Activated CD8-positive, alpha-beta memory T cell treated with anti-CD3 and anti-CD28 coated beads for 1 hour (primary cell): ENCODE results near the gene KCTD8.
"Not testable (repeated sequence)": the region's sequence is repeated elsewhere in the genome, so short reads cannot be mapped to it uniquely, and the experiment has no call there.

ENCODE experiments used
- DNase-seq, 2 donors: peaks; one replicate each; pipeline ENCODE4 v3.0.0-alpha.2; 2020; ENCODE audit warnings: low read depth in 1 of 2; ENCODE audit errors: extremely low read depth in 1 of 2

KCTD8 gene

DNA sequence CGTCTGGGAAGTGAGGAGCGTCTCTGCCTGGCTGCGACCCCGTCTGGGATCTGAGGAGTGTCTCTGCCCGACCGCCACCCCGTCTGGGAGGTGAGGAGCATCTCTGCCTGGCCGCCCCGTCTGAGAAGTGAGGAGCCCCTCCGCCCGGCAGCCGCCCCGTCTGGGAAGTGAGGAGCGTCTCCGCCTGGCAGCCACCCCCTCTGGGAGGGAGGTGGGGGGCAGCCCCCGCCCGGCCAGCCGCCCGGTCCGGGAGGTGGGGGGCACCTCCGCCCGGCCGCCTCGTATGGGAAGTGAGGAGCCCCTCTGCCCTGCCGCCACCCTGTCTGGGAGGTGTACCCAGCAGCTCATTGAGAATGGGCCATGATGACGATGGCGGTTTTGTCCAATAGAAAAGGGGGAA, 280.8 kb downstream of the KCTD8 start:
- not testable (repeated sequence) for DNase-seq

DNA sequence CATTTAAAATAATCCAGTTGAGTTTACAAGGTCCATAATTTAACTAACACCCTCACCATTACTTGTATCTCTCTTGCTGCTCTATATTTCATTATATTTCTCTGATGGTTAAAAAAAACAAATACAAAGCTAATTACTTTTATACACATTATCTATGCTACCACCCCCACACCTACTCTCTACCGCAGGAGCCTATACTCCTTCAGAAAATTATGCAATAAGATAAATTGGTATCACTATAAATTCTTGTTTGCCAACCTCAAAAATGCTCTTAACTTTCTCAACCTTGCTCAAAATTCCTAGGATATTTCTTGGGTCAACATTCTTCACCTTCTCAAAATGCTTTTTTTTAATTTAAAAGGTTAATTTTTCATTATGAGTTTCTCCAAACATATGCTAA, 282.7 kb downstream of the KCTD8 start:
- DNase-seq, result no peak

DNA sequence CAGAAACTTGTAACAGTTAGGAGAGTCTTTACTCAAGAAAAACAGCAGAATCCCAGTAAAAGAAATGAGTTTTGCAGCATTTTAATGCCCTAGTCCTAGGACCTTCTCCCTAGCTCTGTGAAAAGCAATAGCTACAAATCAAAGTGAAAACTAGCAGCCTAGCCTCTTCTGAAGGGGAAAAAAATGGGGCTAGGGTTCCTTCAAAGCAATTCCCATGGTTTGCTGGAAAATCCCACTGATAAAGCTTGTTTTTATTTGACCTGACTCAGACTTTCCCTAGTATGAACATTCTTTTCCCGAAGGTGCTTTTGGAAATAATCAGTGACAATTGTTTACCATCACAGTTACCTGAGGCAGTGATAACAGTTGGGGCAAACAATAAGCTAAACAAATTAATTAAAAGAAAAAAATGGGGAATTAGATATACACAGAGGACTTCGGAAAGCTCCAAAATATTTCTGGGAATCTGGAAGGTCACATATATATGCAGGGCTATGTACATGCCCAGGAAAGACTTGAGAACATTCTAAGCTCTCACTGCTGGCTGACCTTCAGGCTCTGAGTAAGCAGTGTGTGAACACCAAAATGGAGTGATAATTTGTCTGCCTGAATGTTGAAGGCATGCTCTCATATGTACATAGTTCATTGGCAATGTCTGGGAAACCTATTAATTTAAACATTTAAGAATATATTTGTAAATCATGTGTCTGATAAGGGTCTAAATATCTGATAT, 285.9 kb downstream of the KCTD8 start:
- no peak for DNase-seq

DNA sequence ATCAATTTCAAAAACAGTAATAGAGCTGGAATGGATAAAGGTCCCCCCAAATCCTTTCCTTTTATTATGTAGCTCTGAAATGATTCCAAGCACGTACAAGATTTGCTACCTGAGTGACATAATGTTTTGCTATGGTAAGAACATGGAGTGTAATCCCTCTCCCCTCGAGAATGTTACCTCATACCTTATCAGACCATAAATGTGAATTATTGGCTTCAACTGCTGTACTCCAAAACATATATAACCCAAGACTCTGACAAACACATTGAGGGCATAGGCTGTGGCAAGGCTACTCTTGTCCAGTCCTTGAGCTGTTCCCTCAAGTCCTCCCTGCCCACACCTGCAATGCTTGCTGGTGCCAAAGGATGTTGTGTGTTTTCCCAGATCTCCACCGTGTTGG, 286.9 kb downstream of the KCTD8 start:
- no peak for DNase-seq

DNA sequence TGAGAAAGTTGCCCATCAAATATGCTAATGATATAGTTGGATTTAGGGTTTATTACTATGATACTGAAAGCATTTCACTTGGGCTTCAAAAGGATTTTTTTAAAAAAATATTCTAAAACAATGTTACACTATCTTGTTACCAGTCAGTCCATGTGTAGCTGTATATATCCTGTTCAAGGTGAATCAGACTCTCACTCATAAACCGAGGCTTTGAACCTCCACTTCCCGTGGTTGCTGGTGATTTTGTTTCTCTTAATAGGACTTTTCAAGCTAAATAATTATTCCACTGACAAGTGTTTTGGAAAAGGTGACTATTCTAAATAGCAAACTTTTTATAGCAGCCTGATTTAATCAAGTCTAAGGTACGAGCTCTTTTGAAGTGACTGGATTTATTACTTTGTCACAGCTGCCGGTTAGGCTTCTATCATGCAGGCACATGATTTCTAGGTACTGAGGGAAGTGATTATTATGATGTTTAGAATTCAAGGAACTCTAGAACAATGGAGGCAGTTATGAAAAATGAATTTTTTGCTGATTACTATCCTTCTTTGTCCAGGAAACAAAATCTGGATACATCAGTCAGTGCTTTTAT, 287.7 kb downstream of the KCTD8 start:
- DNase-seq, result no peak

DNA sequence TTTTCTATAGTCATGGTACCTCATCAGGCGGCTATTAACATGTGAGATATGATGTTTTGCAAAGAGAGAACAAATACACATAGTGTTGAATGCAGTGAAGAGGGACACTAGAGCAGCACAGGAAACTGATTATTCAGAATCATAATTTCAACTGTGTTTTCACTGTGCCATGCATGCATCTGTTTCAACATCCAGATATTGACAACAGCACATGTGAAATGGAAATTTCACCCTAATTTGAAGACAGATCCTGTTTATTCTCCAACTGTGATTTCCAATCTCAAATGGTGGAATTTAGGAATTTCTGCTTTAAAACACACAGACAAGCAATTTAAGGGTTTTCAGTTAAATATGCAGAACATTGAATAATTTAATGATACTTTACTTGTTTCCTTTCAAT, 288.6 kb downstream of the KCTD8 start:
- no peak for DNase-seq

DNA sequence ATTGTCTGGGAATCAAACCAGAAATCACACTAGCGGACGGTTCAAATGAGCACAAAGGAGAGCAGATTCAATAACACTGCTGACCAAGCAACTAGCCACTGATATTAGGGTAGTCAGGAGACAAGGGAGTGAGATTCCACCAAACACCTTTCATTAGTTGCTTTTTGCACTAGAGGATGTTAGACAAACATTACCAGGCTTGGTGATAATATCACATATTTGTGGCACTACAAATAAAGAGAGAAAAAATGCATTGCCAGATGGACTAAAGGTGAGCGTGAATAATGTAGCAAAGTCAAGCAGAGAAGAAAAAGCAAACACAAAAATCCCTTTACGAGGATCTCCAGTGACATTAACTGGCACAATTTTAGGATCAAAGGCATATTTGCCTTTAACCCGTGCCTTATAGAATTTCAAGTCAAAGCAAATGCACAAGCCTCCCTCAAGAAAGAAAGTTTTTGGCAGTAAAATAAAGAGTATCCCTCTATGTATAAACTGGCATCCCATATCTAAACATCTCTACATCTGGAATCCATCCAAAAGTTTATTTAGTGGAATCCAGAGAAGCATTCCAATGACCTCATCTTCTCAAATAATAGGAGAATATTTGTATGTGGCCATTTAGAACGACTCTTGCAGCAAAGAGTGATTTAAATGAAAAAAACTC, 290.9 kb downstream of the KCTD8 start:
- DNase-seq, result no peak

DNA sequence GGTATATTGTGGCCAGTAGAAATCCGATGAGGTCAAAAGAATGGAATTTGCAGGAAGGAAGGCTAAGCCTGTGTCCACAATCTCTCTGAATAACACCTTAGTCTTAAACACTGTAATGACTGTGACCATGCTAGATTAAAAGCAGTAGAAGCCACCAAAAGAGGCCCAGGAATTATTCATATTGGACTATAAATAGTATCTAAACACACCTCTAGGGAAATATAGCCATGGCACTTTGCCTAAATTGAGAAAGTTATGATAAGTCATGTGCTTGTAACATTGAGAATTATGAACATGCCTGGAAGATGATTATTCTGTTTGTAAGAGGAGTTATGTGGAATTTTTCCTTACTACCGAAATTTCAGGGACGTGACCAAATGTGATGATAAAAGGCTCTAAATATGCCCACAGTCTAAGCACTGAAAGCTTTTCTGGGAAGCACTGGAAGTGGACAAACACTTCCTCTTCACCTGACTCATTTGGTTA, 298.5 kb downstream of the KCTD8 start:
- no peak for DNase-seq

DNA sequence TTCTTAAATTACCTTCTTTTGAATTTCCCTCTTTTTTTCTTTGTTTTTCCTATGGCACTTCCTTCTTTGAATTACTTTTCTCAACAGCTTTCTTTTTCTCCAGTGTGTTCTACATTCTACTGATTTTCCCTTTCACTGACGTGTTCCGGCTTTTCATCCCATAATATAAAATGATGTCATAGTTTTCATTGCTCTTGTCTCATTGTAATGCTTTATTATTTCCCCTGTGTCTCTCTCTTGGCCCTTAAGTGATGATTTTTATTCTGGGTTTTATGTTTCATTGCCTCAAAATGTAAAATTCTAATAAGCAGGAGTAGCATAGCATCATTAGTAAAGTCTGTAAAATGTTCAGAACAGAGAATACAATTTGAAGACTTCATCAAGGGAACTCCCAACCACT, 299.3 kb downstream of the KCTD8 start:
- no peak for DNase-seq

DNA sequence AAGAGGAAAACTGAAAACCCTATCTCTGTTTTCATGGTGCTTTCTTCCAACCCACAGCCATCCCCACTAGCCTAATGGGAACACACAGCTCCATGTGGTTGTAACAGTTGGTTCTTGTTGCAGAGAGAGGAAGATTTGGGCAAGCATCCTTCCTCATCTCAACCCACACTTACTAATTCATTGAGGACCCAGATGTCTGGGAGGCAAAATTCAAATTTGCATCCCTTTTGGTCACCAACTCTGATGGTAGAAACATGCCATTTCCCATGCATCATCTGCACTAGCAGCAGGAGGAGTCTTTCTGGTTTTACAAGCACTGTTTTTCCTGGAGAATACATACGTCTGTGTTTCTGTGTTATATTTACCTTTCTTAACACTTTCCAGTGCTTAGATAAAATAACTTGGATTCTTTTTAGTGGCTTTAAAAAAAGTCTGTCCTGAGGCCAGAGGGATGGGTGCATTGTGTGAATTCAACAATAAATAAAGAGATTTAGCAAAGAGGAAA, 301.0 kb downstream of the KCTD8 start:
- DNase-seq, result no peak

DNA sequence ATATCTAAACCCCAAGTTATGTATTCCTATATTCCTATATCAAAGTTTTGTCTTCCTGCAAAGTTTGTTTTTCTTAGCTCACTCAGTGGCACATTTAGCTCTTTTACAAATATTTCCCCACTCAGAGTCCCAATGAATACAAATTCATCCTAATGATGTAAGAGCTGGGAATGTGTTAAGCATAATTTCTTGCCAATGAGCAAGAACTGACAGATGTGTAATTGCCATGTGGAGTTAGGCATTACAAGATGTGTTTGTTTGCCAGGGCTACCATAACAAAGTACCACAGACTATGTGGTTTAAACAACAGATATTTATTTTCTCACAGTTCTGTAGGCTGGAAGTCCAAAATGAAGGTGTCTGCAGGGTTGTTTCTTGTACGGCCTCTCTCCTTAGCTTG, 302.1 kb downstream of the KCTD8 start:
- no peak for DNase-seq

DNA sequence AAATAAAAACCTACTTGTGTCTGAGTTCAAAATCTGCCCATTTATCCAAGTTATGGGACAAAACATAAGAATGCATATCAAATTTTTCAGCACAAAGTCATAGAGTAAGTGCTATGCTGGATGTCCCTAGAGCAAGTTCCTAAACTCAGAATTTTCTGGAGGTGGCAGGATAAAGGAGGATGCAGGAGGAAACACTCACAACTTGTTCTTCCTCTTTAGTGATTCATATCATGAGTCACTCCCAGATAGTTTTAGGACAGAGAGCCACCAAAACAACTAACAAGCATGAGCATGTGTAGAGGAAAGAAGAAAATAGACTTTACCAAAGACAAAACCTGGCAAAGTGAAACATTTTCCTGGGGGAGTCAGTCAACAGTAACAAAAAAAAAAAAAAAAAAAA, 302.7 kb downstream of the KCTD8 start:
- no peak for DNase-seq

DNA sequence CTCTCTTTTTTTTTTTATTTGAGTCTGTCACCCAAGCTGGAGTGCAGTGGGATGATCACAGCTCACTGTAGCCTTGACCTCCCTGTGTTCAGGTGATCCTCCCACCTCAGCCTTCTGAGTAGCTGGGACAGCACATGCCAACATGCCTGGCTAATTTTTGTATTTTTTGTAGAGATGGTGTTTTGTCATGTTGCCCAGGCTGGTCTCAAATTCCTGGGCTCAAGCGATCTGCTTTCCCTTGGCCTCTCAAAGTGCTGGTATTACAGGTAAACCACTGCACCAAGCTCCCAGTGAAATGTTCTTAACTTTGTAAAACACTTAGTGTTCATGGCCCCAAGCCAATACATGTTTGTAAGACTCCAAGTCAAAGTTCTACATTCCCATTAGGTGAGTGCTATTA, 316.1 kb downstream of the KCTD8 start:
- DNase-seq, result no peak
